PC-3 (cell line): ENCODE measurements around the gene LSM8.

Experiments used
- CTCF ChIP-seq: fragments of 300-600 bp; sonication (generic); conservative IDR thresholded peaks from 2 replicates; pipeline ENCODE4 v1.5.1; 2017; ENCODE audit warnings: antibody characterized with exemption, low read depth, mild to moderate bottlenecking, low read length
- EZH2 ChIP-seq: fragments of 300-600 bp; sonication (generic); IDR thresholded peaks from one replicate; pipeline ENCODE4 v1.6.1; 2017; ENCODE audit warnings: antibody characterized with exemption, mild to moderate bottlenecking, low read length; ENCODE audit not compliant: unreplicated experiment
- EZH2phosphoT487 ChIP-seq: fragments of 300-600 bp; sonication (generic); IDR thresholded peaks from 2 replicates; pipeline ENCODE4 v1.6.1; 2018; ENCODE audit warnings: mild to moderate bottlenecking, antibody characterized with exemption, low read length, borderline replicate concordance

GRCh38 chr7:118239014-118239413, 55.0 kb downstream of the LSM8 start:
- TF ChIP-seq CTCF (no peak), EZH2 (no peak), EZH2phosphoT487 (no peak)
